ENCODE results near the gene PLAGL2. TPM values are rescaled to one million over a fixed set of nuclear protein-coding genes. Genes with fewer than 3 reads are reported as not detected.

The PLAGL2 gene
- total RNA-seq, 1 donor from 2014 or later: 52.7 TPM

DNA sequence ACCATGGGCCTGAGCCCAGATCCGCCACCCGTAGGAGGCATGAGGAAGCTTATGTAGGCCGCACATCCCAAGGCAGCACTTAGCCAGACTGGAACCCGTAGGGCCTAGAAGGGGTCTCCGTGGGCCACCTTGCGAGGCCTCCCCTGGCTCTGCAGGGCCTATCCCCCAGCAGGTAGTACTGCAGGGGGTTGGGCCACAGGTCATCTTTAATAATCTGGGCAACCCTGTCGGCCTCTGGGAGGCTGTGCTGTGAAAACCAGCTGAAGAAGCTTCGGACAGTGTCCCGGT, 18.5 kb downstream of the PLAGL2 start:
- peak overlapping the region; percentile 90 for H3K4me3 Mint-ChIP-seq
- no peaks in the 10 kb centered on the region for H3K27me3 Mint-ChIP-seq
- no peak for DNase-seq (ENCODE audit: extremely low spot score, unreplicated experiment)
- TF ChIP-seq, protein P1, sequence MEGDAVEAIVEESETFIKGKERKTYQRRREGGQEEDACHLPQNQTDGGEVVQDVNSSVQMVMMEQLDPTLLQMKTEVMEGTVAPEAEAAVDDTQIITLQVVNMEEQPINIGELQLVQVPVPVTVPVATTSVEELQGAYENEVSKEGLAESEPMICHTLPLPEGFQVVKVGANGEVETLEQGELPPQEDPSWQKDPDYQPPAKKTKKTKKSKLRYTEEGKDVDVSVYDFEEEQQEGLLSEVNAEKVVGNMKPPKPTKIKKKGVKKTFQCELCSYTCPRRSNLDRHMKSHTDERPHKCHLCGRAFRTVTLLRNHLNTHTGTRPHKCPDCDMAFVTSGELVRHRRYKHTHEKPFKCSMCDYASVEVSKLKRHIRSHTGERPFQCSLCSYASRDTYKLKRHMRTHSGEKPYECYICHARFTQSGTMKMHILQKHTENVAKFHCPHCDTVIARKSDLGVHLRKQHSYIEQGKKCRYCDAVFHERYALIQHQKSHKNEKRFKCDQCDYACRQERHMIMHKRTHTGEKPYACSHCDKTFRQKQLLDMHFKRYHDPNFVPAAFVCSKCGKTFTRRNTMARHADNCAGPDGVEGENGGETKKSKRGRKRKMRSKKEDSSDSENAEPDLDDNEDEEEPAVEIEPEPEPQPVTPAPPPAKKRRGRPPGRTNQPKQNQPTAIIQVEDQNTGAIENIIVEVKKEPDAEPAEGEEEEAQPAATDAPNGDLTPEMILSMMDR (conservative IDR thresholded peaks at IDR 0.05): no peak
- H3K4me1 Mint-ChIP-seq (ENCODE audit: unreplicated experiment): peaks cover 32% of the 10 kb centered on the region
- no peaks in the 10 kb centered on the region for H3K9me3 Mint-ChIP-seq
- H3K36me3 Mint-ChIP-seq: peaks cover 11% of the 10 kb centered on the region
- H3K27ac Mint-ChIP-seq: peak overlapping the region; percentile 87

DNA sequence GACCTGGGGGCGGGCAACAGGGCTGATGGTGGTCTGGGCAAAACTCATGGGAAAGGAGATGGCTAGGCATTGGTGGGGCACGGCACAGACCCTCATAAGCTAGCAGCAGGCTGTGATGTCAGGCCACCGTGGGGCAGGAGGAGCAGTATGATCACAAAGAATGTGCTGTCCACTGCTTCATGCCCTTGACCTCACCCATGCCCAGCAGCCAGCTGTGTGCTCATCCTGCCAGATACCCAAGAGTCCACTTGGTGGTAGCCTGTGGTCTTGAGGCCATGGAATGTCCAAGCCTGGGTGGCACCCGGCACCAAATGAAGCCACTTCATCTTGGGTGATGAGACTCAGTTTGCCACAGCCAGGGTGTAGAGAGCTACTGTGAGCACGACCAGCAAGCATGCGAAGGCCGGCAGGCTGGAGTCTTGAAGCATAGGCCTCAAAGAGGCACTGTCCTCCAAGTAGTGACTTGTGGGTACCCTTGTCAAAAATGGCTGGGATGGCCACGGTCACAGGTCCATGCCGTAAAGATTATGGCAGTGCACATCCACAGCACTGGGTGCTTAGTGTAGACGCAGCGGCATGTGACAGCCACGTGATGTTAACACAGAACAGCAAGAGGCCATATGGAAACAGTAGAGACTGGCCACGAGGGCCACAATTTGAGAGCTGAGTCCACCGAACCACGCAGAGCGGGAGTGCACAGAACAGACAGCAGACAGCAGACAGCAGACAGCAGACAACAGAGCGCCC, 19.0 kb downstream of the PLAGL2 start:
- Mint-ChIP-seq H3K27ac (peak overlapping the region; percentile 87), H3K4me3 (peak overlapping the region; percentile 90), H3K4me1 (ENCODE audit: unreplicated experiment) (peaks cover 28% of the 10 kb centered on the region), H3K9me3 (no peaks in the 10 kb centered on the region), H3K36me3 (peaks cover 8% of the 10 kb centered on the region), H3K27me3 (no peaks in the 10 kb centered on the region)
- TF ChIP-seq, protein P1 (conservative IDR thresholded peaks at IDR 0.05): no peak
- no peak for DNase-seq (ENCODE audit: extremely low spot score, unreplicated experiment)

DNA sequence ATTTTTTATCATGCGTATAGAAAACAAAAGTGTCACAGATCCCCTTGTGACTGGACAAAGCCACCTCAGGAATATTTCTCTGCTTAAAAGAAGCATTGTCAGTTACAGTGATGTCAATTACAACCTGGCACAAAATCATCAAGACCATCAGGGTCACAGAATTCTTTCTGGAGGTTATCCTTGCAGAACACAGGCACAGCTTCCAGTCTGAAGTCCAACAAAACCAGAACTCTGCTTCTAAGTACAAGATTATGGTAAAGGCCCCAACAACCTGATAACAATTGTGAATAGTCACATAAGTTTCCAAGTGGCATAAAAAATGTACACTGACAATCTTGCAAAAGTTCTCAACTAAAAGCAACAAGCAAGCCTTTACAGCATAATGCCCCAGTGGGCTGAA, 21.0 kb downstream of the PLAGL2 start:
- TF ChIP-seq, protein P1 (conservative IDR thresholded peaks at IDR 0.05): no peak
- DNase-seq (ENCODE audit: extremely low spot score, unreplicated experiment): no peak
- no peak overlapping the region for H3K27ac Mint-ChIP-seq

DNA sequence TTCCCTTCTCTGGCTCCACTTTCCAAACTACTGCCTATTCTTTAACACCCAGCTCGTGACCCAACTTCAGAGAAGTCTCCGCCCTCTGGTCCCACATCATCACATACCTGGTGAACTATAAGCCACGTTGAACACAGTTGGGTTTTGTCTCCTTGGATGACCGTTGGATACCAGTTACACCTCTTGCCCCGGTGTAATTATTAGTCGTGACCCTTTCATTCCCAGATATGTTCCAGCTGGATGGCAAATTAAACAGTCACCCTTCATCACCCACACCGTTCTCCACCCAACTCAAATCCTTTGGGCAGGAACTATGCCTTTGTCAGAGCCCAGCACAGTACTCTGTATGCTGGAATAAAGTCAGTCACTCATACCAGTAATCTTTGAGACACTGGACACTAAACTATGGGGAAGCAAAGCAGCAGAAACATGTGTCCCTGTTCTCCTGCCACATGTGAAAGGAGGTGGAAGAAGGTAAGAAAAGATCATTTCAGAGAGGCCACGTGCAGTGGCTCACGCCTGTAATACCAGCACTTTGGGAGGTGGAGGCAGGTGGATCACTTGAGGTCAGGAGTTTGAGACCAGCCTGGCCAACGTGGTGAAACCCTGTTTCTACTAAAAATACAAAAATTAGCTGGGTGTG, 22.5 kb downstream of the PLAGL2 start:
- H3K4me3 Mint-ChIP-seq: no peak overlapping the region
- peaks cover 15% of the 10 kb centered on the region for H3K4me1 Mint-ChIP-seq (ENCODE audit: unreplicated experiment)
- no peak for DNase-seq (ENCODE audit: extremely low spot score, unreplicated experiment)
- no peaks in the 10 kb centered on the region for H3K9me3 Mint-ChIP-seq
- H3K27ac Mint-ChIP-seq: no peak overlapping the region
- no peaks in the 10 kb centered on the region for H3K27me3 Mint-ChIP-seq
- H3K36me3 Mint-ChIP-seq: peaks cover 3% of the 10 kb centered on the region
- TF ChIP-seq, protein P1 (conservative IDR thresholded peaks at IDR 0.05): no peak

More for the DNA sequence above, 21.0 kb downstream of the PLAGL2 start:
- H3K27me3 Mint-ChIP-seq: no peaks in the 10 kb centered on the region
- H3K36me3 Mint-ChIP-seq: peaks cover 3% of the 10 kb centered on the region
- no peak overlapping the region for H3K4me3 Mint-ChIP-seq
- H3K4me1 Mint-ChIP-seq (ENCODE audit: unreplicated experiment): peaks cover 22% of the 10 kb centered on the region
- no peaks in the 10 kb centered on the region for H3K9me3 Mint-ChIP-seq

DNA sequence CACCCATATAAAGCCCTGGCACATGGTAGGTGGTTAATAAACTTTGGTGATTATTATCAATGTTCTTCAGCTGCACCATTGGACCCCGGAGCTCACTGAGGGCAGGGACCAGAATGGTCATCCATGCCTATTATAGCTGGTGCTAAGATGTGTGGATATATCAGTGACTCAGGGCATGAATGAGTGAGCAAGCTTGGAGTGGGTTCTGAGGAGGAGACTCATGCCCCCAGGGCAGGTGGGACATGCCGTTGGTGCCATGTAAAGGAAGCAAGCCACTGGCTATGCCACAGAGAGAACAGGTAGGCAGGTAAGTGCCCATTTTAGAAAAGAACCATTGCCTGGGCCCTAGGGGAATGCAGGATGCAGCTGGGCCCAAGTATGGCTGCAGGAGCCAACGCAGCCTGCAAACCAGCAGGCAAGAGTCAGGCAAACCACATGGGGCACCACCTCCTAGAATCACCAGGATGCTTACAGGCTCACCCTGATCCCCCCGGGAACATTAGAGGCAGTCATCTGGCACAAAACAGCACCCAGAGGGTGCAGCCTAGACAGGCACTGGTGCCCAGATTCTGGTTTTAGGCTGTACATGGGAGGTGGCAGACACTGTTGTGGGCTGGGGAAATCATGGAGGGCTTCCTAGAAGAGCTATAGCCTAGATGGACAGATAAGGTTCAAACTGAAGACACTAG, 23.5 kb downstream of the PLAGL2 start:
- Mint-ChIP-seq H3K4me3 (no peak overlapping the region), H3K9me3 (no peaks in the 10 kb centered on the region), H3K27me3 (no peaks in the 10 kb centered on the region), H3K4me1 (ENCODE audit: unreplicated experiment) (peaks cover 15% of the 10 kb centered on the region), H3K36me3 (peaks cover 3% of the 10 kb centered on the region), H3K27ac (no peak overlapping the region)
- no peak for DNase-seq (ENCODE audit: extremely low spot score, unreplicated experiment)
- TF ChIP-seq, protein P1 (conservative IDR thresholded peaks at IDR 0.05): no peak
